Measurements from ENCODE around the gene OLAH. TPM values are rescaled to one million over a fixed set of nuclear protein-coding genes. Genes with fewer than 3 reads are reported as not detected.
"Not testable (repeated sequence)": the region's sequence is repeated elsewhere in the genome, so short reads cannot be mapped to it uniquely, and the experiment has no call there.

OLAH gene
- polyA plus RNA-seq, 1 donor (not counting 4 experiments of a cell fraction or from before 2014, with no cell fraction given): 0.54 TPM

GRCh38 chr10:15024017-15025004 lies 19.4 kb upstream of the OLAH start:
- H3K9me3 ChIP-seq (ENCODE audit: control insufficient read depth, low read depth, low read length); H3K4me2 ChIP-seq (ENCODE audit: control insufficient read depth, extremely low read depth, insufficient read depth, low read depth, low read length); H3K79me2 ChIP-seq (ENCODE audit: control insufficient read depth, insufficient read depth, low read length); H3K36me3 ChIP-seq (ENCODE audit: control insufficient read depth in 2 of 2, extremely low read depth in 1 of 2, insufficient read depth in 2 of 2, low read length in 2 of 2); H3K27ac ChIP-seq (ENCODE audit: control insufficient read depth, insufficient read depth, low read length); H3K4me1 ChIP-seq (ENCODE audit: control insufficient read depth, extremely low read depth, insufficient read depth, low read length); DNase-seq (ENCODE audit: low read depth, low spot score); H3K9me1 ChIP-seq (ENCODE audit: control insufficient read depth, extremely low read depth, insufficient read depth, low read length); H3K27me3 ChIP-seq (ENCODE audit: control insufficient read depth, extremely low read depth, insufficient read depth, low read length); dilution Hi-C loops (cut with MboI; ENCODE audit: extremely low pct_ligation_motif_present, low sequenced_read_pairs); H3K4me3 ChIP-seq (ENCODE audit: control insufficient read depth in 2 of 3, extremely low read depth in 1 of 3, insufficient read depth in 2 of 3, low read depth in 1 of 3, low read length in 3 of 3); H4K20me1 ChIP-seq (ENCODE audit: control insufficient read depth, extremely low read depth, insufficient read depth, low read length); H3K9ac ChIP-seq (ENCODE audit: control insufficient read depth, extremely low read depth, insufficient read depth, low read length): not testable (repeated sequence)
- H2AFZ ChIP-seq (ENCODE audit: control insufficient read depth, low read length): peak overlapping the region; percentile 63
- FAIRE-seq: peak; percentile 23

- DNase-seq (ENCODE audit: low read depth, low spot score); H3K4me2 ChIP-seq (ENCODE audit: control insufficient read depth, extremely low read depth, insufficient read depth, low read depth, low read length); H4K20me1 ChIP-seq (ENCODE audit: control insufficient read depth, extremely low read depth, insufficient read depth, low read length); H3K4me3 ChIP-seq (ENCODE audit: control insufficient read depth in 2 of 3, extremely low read depth in 1 of 3, insufficient read depth in 2 of 3, low read depth in 1 of 3, low read length in 3 of 3); H3K9me1 ChIP-seq (ENCODE audit: control insufficient read depth, extremely low read depth, insufficient read depth, low read length); H3K9me3 ChIP-seq (ENCODE audit: control insufficient read depth, low read depth, low read length); H3K79me2 ChIP-seq (ENCODE audit: control insufficient read depth, insufficient read depth, low read length); H3K27me3 ChIP-seq (ENCODE audit: control insufficient read depth, extremely low read depth, insufficient read depth, low read length); H3K27ac ChIP-seq (ENCODE audit: control insufficient read depth, insufficient read depth, low read length); H3K36me3 ChIP-seq (ENCODE audit: control insufficient read depth in 2 of 2, extremely low read depth in 1 of 2, insufficient read depth in 2 of 2, low read length in 2 of 2); H3K4me1 ChIP-seq (ENCODE audit: control insufficient read depth, extremely low read depth, insufficient read depth, low read length); dilution Hi-C loops (cut with MboI; ENCODE audit: extremely low pct_ligation_motif_present, low sequenced_read_pairs); FAIRE-seq; H3K9ac ChIP-seq (ENCODE audit: control insufficient read depth, extremely low read depth, insufficient read depth, low read length); H2AFZ ChIP-seq (ENCODE audit: control insufficient read depth, low read length): not testable (repeated sequence)
These were observed 18.7 kb upstream of the OLAH start for GRCh38 chr10:15025040-15025439.

GRCh38 chr10:15027741-15028140 lies 16.0 kb upstream of the OLAH start:
- no peak for DNase-seq (ENCODE audit: low read depth, low spot score)
- no peak overlapping the region for H3K4me2 ChIP-seq (ENCODE audit: control insufficient read depth, extremely low read depth, insufficient read depth, low read depth, low read length)
- H3K27me3 ChIP-seq (ENCODE audit: control insufficient read depth, extremely low read depth, insufficient read depth, low read length): no peaks in the 10 kb centered on the region
- no peaks in the 10 kb centered on the region for H3K79me2 ChIP-seq (ENCODE audit: control insufficient read depth, insufficient read depth, low read length)
- FAIRE-seq: no peak
- peaks cover 2% of the 10 kb centered on the region for H3K4me1 ChIP-seq (ENCODE audit: control insufficient read depth, extremely low read depth, insufficient read depth, low read length)
- no peaks in the 10 kb centered on the region for H3K36me3 ChIP-seq (ENCODE audit: control insufficient read depth in 2 of 2, extremely low read depth in 1 of 2, insufficient read depth in 2 of 2, low read length in 2 of 2)
- H3K27ac ChIP-seq (ENCODE audit: control insufficient read depth, insufficient read depth, low read length): no peak overlapping the region
- H3K9me3 ChIP-seq (ENCODE audit: control insufficient read depth, low read depth, low read length): no peaks in the 10 kb centered on the region
- dilution Hi-C loops (cut with MboI; ENCODE audit: extremely low pct_ligation_motif_present, low sequenced_read_pairs): no loop called here
- H4K20me1 ChIP-seq (ENCODE audit: control insufficient read depth, extremely low read depth, insufficient read depth, low read length): no peaks in the 10 kb centered on the region
- H2AFZ ChIP-seq (ENCODE audit: control insufficient read depth, low read length): no peak overlapping the region
- no peak overlapping the region for H3K9ac ChIP-seq (ENCODE audit: control insufficient read depth, extremely low read depth, insufficient read depth, low read length)
- TF ChIP-seq EZH2 (IDR thresholded peaks at IDR 0.05; ENCODE audit: low read length) (no peak), CTCF (optimal IDR thresholded peaks at IDR 0.05 in 1 of 3, IDR thresholded peaks at IDR 0.05 in 1 of 3, conservative IDR thresholded peaks at IDR 0.05 in 1 of 3; ENCODE audit: extremely low read depth in 1 of 3, insufficient read depth in 2 of 3, low read length in 3 of 3) (no peak)
- H3K4me3 ChIP-seq (ENCODE audit: control insufficient read depth in 2 of 3, extremely low read depth in 1 of 3, insufficient read depth in 2 of 3, low read depth in 1 of 3, low read length in 3 of 3): no peak overlapping the region
- H3K9me1 ChIP-seq (ENCODE audit: control insufficient read depth, extremely low read depth, insufficient read depth, low read length): no peaks in the 10 kb centered on the region

Data from keratinocyte (primary cell).